Camera-type eye (tissue), 1 donor: ENCODE measurements around the gene PKMYT1. TPM values are rescaled to one million over a fixed set of nuclear protein-coding genes. Genes with fewer than 3 reads are reported as not detected.

Source experiments
- total RNA-seq: library from RNA; depleted of rRNA; stranded (reverse); fragments of >200 nt; gene quantifications from one replicate; pipeline ENCODE4 v1.2.3, GENCODE V29; 2014

The PKMYT1 gene
- total RNA-seq = 8.2 TPM

DNA sequence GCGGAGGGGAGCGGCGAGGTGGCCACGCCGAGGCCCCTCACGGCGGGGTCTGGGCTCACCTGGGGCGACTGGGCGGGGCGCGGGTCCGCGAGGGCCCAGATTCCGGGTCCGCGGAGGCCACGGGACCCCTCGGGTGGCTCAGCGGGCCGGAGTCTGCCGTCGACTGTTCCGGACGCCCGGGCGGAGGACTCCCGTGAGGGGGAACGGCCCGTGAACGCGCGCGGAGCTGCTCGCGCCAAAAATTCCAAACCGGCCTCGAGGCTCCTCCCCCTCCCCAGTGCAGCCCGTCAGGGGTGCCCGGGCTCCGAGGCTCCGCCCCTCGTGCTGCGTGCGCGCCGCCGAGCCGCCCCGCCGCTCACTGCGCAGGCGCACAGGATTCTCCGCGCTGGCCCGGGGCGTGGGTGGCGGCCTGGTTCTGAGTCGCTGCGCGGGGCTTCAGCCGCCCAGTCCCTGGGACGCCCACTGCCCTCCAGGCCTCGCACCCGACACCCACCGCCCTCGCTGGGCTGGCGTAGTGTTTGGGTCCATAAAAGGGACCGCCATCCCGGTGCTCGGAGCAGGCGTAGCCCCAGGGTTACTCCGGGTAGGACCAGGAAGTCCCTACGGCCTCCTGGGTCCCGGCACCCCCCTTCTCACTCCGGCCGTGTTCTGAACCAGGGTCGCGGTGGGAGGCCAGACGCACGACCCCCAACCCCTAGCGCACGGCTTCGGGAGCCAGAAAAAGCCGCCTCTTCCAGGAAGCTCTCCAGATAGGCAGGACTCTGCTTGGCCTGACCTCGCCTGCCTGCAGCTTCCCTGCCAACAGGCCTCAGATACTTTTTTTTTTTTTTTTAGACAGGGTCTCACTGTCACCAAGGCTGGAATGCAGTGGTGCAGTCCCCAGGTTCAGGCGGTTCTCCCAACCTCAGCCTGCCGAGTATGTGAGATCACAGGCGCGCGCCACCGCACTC is at the start of gene PKMYT1:
PKMYT1 (minus strand) TSS at position 220 of the 950 bp plus-strand sequence. CDS start 789 bp downstream, outside the sequence.

DNA sequence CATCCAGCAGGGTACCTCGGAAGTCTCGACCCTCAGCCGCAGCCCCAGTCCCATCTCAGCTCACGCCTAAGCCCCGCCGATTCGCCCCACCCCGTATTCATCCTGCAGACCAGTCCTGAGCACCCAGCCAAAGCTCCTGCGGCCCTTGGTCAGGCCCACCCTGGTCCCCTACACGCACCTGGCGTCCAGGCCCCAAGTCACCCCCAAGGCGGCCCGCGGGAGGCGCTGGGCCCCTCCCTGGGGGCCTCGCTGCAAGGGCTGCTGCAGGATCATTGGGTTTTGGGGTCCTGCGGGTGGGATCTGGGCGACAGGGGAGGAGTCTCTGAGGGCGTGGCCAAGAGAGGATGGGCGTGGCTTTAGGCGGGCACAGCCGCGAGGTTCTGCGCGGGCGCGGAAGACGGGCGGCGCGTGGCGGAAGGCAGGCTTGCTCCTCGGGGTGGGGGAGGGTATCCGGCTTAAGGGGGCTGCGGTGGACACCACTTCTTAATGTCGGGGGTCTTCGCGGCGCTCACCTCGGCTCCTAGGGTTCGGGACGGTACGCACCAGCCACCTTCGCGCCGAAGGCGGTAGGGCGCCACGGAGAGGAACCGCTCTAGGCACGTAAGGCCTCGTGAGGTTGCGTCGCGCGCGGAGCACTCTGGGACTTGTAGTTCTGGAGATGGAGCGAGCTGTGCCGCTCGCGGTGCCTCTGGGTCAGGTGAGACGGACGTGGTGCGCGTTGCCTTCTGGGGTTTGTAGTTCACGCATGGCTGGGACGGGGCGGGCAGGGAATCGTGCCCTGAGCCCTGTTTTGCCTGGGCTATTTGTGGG is 43.6 kb upstream of the PKMYT1 start, which contains the start of the genes HCFC1R1 and THOC6:
HCFC1R1 (minus strand) TSS at position 274 of the 810 bp plus-strand sequence; CDS start at position 273, 1 bp downstream.
THOC6 (plus strand) TSS at position 367 of the 810 bp plus-strand sequence; CDS start at position 659, 292 bp downstream.

DNA sequence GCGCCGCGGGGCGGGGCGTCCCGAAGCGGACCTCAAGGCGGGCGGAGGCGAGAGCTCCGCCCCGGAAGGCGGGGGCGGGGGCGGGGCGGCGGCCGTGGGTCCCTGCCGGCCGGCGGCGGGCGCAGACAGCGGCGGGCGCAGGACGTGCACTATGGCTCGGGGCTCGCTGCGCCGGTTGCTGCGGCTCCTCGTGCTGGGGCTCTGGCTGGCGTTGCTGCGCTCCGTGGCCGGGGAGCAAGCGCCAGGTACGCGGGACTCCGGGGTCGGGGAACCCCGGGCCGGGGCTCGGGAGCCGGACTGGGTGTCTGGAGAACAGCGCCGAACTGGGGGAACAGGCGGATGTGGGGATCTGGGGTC is 40.0 kb upstream of the PKMYT1 start, which contains the start of gene TNFRSF12A:
TNFRSF12A (plus strand) TSS at position 122 of the 357 bp plus-strand sequence; CDS start at position 152, 30 bp downstream.

DNA sequence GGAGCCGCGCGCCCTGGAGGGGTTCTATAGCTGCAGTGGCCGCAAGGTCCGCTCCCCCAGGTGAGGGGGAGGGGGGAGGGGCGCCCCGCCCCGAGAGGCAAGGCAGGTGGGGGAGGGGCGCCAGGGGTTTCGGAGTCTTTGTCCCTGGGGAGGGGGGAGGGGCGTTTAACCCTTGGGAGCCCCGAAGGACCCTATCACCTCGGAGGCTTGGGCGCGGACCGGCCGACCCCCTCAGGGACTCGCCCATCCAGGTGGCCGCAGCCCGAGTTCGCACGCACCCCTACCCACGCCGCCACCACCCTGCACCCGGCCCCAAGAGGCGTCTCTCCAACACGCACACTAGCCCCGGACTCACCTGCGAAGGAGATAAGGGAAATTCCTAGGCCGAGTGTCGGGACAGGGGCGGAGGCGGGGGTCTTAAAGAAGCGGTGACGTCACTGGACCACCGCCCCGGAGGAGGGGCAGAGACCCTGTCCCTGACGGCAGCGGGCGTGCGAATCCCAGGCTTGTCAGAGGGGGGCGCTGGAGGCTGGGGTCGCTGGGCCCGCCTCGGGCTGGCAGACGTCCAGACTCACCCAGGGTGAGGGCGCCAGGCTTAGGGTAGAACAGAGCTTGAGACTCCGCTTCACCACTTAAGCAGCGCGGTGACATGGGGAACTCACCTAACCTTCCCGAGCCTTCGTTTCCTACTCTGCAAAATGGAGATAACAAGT is 37.7 kb upstream of the PKMYT1 start, which contains the start of gene CLDN6:
CLDN6 (minus strand) TSS at position 390 of the 713 bp plus-strand sequence. CDS start 2,162 bp downstream, outside the sequence.

DNA sequence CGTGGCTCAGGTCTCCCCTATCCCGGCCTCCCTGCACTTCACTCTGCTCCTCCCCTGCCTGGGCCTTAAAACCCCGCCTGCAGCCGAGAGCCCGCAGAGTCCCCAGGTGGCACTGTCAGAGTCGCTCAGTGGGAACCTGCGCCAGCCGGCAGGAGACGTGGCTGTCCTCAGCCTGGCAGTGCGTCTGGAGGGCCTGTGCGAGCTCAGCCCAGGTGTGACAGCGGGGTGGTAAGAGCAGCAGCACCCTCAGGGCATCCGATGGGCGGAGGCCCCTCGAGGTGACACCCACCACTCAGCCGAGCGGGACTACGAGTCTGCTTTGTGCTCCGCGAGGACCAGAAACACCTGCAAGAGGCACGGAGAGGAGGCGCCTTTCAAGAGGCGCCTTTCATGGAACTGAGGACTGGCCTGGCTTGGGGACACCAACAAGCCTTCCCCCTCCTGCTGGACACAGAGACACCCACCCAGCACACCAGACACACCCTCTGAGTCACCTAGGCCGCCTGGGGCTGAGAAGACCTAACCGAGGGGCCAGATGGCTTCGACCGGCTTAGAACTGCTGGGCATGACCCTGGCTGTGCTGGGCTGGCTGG is 32.7 kb upstream of the PKMYT1 start, which contains the start of gene CLDN9:
CLDN9 (plus strand) TSS at position 96 of the 593 bp plus-strand sequence; CDS start at position 536, 440 bp downstream.

DNA sequence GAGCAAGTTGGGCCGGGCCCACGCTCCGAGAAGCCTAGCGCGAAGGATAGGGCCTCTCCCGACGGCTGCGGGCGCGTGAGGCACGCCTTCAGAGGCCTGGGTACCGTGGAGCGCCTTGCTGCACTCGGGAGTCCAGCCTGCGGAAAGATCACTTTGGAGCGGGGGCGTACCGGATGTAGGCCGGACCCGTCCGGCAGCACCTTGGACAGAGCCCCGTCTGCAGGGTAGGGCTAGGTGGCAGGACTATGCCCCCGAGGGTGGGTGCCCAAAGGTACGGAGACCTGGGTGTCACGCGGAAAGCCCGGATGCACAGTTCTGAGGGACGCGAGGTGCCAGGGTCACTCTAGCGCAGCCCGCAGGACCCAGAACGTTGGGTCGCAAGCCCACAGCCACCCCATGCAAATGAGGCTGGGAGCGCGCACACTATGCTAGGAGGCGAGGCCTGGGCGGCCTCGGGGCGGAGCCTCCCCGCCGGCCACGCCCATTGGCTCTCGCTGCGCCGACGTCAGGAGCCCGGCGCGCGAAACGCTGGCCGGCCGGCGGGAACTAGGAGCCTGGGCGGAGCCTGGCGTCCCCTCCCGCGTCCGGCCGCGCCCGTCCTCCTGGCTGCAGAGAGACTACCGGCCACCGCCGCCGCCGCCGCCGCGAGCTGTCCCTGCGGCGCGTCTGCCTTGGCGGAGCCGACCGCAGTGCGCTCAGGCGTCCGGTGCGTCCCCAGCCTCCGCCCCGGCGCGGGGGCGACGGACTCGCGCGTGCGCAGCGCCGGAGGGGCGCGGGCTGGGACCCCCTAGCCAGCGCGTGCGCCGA is 11.3 kb downstream of the PKMYT1 start, which contains the start of gene PAQR4:
PAQR4 (plus strand) TSS at position 611 of the 807 bp plus-strand sequence. CDS start 327 bp downstream, outside the sequence.

DNA sequence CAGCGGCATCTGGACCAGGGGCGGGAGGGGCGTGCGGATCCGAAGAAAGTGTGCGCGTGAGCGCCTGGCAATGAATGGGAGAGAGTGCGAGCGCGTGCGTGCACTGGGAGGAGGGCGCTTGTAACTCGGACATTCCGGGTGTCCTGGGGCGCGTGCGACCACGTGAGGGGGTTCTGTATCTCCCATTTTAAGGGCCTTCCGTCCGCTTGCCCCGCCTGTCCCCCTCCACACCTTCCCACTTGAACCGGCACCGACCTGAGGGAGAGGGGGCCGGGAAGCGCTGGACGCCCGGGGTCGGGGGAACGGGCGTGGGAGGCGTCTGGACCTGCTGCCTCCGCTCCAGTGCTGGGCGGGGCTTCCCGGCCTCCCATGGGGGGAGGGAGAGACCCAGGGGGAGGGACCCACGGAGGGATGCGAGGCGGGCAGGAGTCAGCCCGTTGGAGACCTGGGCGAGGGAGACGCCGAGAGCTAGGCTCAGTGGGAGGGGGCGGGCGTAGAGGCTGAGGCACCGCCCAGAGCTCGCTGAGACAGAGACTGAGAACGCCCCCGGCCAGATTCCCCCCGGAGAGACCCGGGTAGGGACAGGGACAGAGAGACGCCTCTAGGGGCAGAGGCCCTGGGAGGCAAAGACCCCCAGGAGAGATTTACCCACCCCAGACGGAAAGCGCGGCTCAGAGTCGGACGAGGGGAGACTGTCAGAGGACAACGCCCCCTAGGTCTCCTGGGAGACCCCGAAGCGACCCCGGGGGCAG is 16.3 kb downstream of the PKMYT1 start, which contains the start of gene KREMEN2:
KREMEN2 (plus strand) TSS at position 553 of the 752 bp plus-strand sequence. CDS start 246 bp downstream, outside the sequence.

Other genes with a start within 250 kb of the PKMYT1 start
- gene SRRM2, start 227.8 kb downstream of the PKMYT1 start, total RNA-seq = 265 TPM
- gene ELOB, start 203.2 kb downstream of the PKMYT1 start, total RNA-seq = 283 TPM
- 2.9 TPM for gene PRSS33, start 192.9 kb downstream of the PKMYT1 start, total RNA-seq
- gene PRSS41, start 182.0 kb downstream of the PKMYT1 start, total RNA-seq = not detected
- gene PRSS21, start 163.2 kb downstream of the PKMYT1 start, total RNA-seq = not detected
- 4.8 TPM for gene ZG16B, start 150.1 kb downstream of the PKMYT1 start, total RNA-seq
- 1.2 TPM for gene PRSS22, start 122.3 kb downstream of the PKMYT1 start, total RNA-seq
- gene FLYWCH2, start 97.2 kb downstream of the PKMYT1 start, total RNA-seq = 46.7 TPM
- gene FLYWCH1, start 68.5 kb downstream of the PKMYT1 start, total RNA-seq = 35.2 TPM
- gene KREMEN2, start 16.2 kb downstream of the PKMYT1 start, total RNA-seq = 1.6 TPM
- gene PAQR4, start 11.1 kb downstream of the PKMYT1 start, total RNA-seq = 23.0 TPM
- gene CLDN9, start 32.5 kb upstream of the PKMYT1 start, total RNA-seq = not detected
- not detected for gene CLDN6, start 37.7 kb upstream of the PKMYT1 start, total RNA-seq
- gene TNFRSF12A, start 39.9 kb upstream of the PKMYT1 start, total RNA-seq = 10.3 TPM
- 10.0 TPM for gene HCFC1R1, start 43.5 kb upstream of the PKMYT1 start, total RNA-seq
- gene THOC6, start 43.6 kb upstream of the PKMYT1 start, total RNA-seq = 10.3 TPM
- gene BICDL2, start 56.5 kb upstream of the PKMYT1 start, total RNA-seq = 3.1 TPM
- gene MMP25, start 66.1 kb upstream of the PKMYT1 start, total RNA-seq = 2.1 TPM
- 33.9 TPM for gene IL32, start 85.2 kb upstream of the PKMYT1 start, total RNA-seq
- not detected for gene ZSCAN10, start 118.8 kb upstream of the PKMYT1 start, total RNA-seq
- gene ZNF205, start 132.1 kb upstream of the PKMYT1 start, total RNA-seq = 19.0 TPM
- gene ZNF213, start 154.6 kb upstream of the PKMYT1 start, total RNA-seq = 13.0 TPM
- not detected for gene OR1F1, start 207.8 kb upstream of the PKMYT1 start, total RNA-seq